CD4-positive, alpha-beta T cell treated with Interleukin-4 for 4 hours (primary cell): ENCODE results near the gene EYA4.

Source experiments
- DNase-seq: peaks from one replicate; pipeline ENCODE4 v3.0.0-alpha.2; 2020

Gene EYA4, protein sequence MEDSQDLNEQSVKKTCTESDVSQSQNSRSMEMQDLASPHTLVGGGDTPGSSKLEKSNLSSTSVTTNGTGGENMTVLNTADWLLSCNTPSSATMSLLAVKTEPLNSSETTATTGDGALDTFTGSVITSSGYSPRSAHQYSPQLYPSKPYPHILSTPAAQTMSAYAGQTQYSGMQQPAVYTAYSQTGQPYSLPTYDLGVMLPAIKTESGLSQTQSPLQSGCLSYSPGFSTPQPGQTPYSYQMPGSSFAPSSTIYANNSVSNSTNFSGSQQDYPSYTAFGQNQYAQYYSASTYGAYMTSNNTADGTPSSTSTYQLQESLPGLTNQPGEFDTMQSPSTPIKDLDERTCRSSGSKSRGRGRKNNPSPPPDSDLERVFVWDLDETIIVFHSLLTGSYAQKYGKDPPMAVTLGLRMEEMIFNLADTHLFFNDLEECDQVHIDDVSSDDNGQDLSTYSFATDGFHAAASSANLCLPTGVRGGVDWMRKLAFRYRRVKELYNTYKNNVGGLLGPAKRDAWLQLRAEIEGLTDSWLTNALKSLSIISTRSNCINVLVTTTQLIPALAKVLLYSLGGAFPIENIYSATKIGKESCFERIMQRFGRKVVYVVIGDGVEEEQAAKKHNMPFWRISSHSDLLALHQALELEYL

DNA sequence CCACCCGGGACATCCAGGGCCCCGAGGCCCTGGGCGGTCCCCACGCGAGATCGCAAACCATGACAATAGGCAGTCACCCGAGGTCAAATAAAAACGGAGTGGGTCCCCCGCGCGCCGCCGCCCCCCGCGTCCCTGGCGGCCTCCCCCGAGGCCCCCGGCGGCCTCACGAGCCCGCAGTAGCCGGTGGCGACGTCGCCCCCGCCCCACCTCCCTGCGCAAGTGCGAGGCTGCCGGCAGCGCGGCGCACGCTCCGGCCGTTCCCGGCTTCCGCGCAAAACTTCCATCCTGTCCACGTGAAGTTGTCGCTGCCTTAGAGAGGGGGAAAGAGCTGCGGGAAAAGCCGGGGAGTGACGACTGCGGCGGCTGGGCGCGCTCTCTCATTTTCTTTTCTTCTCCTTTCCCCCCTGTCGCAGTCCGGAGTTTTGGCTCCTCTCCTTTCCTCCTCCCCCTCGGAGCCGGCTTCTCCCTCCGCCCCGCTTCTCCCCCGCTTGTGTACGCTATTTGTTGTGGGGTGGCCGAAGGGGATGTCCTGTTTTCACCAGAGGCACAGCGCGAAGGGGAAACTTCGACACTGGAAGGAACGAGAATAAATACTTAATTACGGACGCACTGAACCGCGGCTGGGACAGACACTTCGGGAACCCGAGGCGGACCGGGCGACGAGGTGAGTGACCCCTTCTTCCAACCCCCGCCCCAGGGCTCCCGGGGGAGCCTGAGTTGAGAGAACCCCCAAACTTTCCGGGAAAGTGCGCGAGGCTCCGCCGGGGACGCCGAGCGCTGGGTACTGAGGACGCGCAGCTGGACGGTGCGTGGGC lies at the start of gene EYA4:
TSS of gene EYA4 (plus strand) at position 272 of the 815 bp plus-strand sequence. CDS start 33,424 bp downstream, outside the sequence.
- no peak for DNase-seq

- no peak for DNase-seq
Observed at GRCh38 chr6:133193396-133193795, 47.8 kb upstream of the EYA4 start.

DNA sequence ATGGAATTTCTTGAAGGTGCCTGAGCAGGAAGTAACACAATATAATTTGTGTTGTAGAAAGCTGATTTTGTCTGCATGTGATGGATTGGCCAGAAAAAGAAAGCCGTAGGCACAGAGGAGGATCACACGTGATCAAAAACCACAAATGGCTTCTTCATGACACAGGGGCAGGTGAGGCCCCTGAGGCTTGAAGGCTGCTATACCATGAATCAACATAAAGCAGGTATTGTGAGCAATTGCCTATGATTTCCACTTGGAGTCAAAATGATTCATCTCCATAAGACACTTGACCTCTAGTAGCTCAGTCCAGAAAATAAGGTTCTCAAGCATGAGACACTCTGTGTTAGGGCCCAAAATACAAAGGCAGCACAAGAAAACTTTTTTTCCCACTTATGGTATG lies 42.4 kb upstream of the EYA4 start:
- no peak for DNase-seq

DNA sequence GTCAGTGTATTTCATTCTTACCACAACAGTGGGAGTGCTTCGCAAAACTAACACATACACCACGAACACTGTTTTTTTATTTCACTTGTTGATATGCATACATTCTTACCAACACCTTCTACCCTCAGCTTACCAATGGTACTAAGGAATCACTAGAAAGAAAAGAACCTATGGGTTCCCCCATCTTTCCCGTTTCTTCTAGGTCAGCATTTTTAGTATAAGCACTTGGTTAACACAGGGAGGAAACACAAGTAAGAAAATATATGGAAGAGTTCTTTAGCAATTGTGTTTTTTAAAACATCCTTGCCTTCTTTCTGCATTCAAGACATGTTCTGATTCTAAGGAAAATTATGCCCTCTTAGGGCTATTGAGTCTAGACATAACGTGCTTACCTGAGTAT lies 39.9 kb upstream of the EYA4 start:
- DNase-seq, result no peak

- no peak for DNase-seq
Observed at GRCh38 chr6:133202610-133203343, 38.4 kb upstream of the EYA4 start.

- DNase-seq, result no peak
Observed at GRCh38 chr6:133203344-133203697, 37.8 kb upstream of the EYA4 start.

DNA sequence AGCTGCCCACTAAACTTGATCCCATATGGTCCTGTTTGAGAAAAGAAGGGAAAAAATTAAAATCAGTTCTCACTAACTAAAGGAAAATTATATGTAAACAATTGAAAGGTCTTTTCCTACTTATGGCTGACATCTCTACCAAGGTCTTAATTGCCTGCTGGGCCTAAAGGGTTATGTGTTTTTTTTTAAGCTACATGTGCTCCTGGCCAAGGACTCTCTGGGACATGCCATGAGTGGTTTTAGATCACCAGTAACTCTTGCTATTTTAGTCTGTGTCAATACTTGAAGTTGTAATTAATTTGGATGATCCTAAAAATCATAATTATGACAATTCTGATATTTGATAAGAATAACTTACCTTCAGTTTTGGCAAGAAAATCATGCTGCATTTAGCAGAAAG lies 35.9 kb upstream of the EYA4 start:
- no peak for DNase-seq

DNA sequence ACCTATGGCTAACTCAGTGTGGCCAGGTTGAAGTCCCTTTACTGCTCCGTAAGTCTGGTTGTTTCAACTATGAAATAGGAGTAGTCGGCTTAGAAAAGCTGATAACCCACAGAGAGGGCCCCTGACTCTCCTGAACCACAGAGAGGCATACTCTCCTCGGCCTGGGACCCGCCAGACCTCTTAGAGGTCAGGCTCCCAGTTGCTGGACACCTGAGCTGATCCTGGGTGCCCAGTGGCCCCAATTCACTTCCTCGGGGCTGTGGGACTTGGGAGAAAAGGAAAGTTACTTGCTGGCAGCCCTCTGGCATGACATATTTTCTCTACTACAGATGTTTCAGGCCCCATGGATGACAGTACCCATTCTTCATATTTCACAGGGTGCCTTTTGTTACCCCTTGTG lies 34.2 kb upstream of the EYA4 start:
- no peak for DNase-seq

- no peak for DNase-seq
Observed at GRCh38 chr6:133207754-133208153, 33.4 kb upstream of the EYA4 start.

DNA sequence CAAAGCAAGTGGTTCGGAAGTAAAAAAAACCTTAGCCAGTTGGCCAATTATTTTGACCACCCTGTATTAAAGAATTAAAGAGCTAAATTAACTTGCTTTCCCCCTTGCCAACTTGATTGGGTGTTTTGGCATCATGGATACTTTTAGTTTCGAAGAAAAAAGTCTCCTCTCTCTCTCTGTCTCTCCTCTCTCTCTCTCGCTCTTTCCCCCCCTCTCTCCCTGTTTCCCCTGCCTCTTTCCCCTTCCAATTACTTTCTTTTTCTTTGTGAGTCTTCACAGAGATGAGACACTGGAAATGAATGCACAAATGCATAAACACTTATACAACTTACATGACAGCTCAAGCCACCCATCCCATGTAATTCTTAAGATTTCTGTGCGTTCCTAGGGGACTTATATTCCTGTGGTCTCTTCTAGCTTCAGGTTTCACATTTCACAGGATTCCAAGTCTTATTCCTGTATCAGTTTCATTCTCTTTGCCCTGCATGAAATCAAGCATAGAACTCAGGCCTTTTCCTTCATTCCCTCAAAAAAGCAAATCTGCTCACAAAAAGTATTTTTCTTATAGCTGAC lies 32.9 kb upstream of the EYA4 start:
- DNase-seq, result no peak

DNA sequence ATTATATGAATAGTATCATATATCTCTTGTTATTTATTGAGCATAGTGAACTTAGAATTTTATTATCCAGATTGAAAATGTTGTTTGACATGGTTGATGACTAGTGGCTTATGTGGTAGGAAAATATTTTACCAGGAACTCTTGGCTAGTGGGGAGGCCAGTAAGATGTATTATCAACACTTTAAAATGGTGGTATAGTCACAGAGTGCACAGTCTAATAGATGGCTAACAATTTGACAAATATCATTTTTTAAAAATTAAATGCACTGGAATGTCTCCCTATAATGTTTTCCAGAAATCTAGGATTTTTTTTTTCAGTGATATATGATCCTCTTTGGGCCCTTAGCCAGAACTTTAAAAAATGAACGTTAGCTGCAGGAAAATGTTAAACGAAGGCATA lies 26.9 kb upstream of the EYA4 start:
- DNase-seq, result no peak

- no peak for DNase-seq
Observed at GRCh38 chr6:133218852-133219251, 22.3 kb upstream of the EYA4 start.

- no peak for DNase-seq
Observed at GRCh38 chr6:133223452-133224029, 17.6 kb upstream of the EYA4 start.

- no peak for DNase-seq
Observed at GRCh38 chr6:133225560-133225959, 15.6 kb upstream of the EYA4 start.

- no peak for DNase-seq
Observed at GRCh38 chr6:133227344-133227743, 13.8 kb upstream of the EYA4 start.

DNA sequence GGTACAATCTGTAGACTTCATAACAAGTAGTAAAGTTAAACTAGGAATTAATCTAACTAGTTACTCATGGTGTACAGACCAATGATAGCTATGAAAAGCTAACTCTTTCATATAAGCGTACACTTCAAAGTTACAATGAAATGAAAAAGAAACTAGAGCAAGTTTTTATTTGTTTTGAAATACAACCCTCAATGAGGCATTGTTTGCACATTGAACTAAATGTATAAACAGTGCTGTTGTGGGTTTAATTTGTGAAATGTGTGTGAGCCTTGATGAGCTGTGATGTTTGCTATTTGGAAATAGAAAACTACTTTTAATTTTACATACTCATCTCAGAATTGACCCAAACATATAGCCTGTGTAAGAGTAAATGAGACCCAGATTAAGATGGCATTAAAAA lies 11.1 kb upstream of the EYA4 start:
- DNase-seq, result no peak

DNA sequence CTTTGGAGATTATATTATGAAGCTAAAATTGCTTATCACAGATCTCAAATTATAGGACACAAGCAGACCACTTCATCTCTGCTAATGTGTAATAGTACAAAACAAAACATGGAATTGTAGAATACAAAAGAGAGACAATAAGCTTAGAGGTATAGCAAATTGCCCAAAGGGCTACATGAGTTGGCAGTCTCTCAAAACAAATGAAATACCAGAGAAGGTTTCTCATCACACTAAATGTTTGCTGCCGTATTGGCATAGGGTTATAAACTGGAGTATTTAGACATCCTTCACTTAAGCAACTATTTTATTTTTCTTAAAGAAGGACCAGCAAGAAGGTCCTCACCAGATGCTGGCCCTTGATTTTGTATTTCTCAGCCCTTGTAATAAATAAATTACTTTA lies 5.9 kb upstream of the EYA4 start:
- DNase-seq, result no peak

DNA sequence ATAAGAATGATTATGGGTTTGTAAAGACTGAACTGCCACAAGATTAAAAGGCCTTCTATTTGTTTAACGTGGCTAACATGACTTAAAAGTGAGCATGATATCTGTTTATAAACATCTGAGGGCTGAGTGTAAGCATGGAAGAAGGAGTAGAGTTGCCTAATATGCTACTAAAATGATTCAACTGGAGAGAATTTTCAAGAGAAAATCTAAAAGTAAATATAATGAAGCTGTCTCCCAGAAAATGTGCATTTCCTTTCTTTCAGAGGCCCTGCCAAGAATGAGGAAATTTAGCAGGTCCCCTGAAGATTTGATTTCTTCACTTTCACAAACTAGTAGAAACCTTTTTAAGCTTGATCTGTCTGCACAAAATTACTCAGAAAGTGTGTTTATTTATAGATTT lies 4.2 kb upstream of the EYA4 start:
- no peak for DNase-seq

- DNase-seq, result no peak
Observed at GRCh38 chr6:133240511-133241085, 559 bp upstream of the EYA4 start.

- no peak for DNase-seq
Observed at GRCh38 chr6:133241901-133242636, 912 bp downstream of the EYA4 start.
